SIG-M5 treated with dmso at 0.1 percent for 504 hours (cell line): ENCODE data around the gene DHRS3.

Experiments used
- DNase-seq: peaks from one replicate; lab custom pipeline; 2025; ENCODE audit not compliant: unreplicated experiment; lab: John Stamatoyannopoulos, UW

Gene DHRS3

GRCh38 chr1:12640237-12640957 is 22.4 kb upstream of the DHRS3 start:
- DNase-seq: no peak

- no peak for DNase-seq
These were observed 19.7 kb upstream of the DHRS3 start for GRCh38 chr1:12637693-12638092.

GRCh38 chr1:12636098-12636950 is 18.3 kb upstream of the DHRS3 start:
- DNase-seq: no peak

- no peak for DNase-seq
These were observed 16.7 kb upstream of the DHRS3 start for GRCh38 chr1:12634696-12635202.

GRCh38 chr1:12634156-12634555 is 16.1 kb upstream of the DHRS3 start:
- DNase-seq: no peak

GRCh38 chr1:12631571-12631970 is 13.6 kb upstream of the DHRS3 start:
- no peak for DNase-seq

GRCh38 chr1:12630946-12631530 is 13.0 kb upstream of the DHRS3 start:
- DNase-seq: peak; percentile 71

- DNase-seq: no peak
These were observed 12.2 kb upstream of the DHRS3 start for GRCh38 chr1:12629985-12630760.

GRCh38 chr1:12629511-12629956 is 11.5 kb upstream of the DHRS3 start:
- DNase-seq: no peak

- DNase-seq: no peak
These were observed 9.3 kb upstream of the DHRS3 start for GRCh38 chr1:12627296-12627695.

GRCh38 chr1:12626888-12627287 is 8.9 kb upstream of the DHRS3 start:
- no peak for DNase-seq

- no peak for DNase-seq
These were observed 7.3 kb upstream of the DHRS3 start for GRCh38 chr1:12625276-12625675.

- no peak for DNase-seq
These were observed 4.5 kb upstream of the DHRS3 start for GRCh38 chr1:12622506-12622905.

- DNase-seq: no peak
These were observed 3.6 kb upstream of the DHRS3 start for GRCh38 chr1:12621346-12622335.

- no peak for DNase-seq
These were observed 2.9 kb upstream of the DHRS3 start for GRCh38 chr1:12620931-12621330.

GRCh38 chr1:12620488-12620865 is 2.5 kb upstream of the DHRS3 start:
- DNase-seq: peak; percentile 36

GRCh38 chr1:12619792-12620487 is 1.9 kb upstream of the DHRS3 start:
- peak; percentile 73 for DNase-seq

- DNase-seq: peak; percentile 70
These were observed 1.2 kb upstream of the DHRS3 start for GRCh38 chr1:12618965-12619791.
